Epithelial cell of proximal tubule (primary cell): ENCODE results near the gene OPCML. TPM values are rescaled to one million over a fixed set of nuclear protein-coding genes. Genes with fewer than 3 reads are reported as not detected.

Source experiments
- DNase-seq: peaks from one replicate; pipeline ENCODE4 v3.0.0-alpha.2; 2011; ENCODE audit warnings: low read depth
- H3K4me3 ChIP-seq: 2 replicates; pipeline ENCODE4 v1.5.1; 2011; ENCODE audit warnings: low read depth, mild to moderate bottlenecking, low read length
- CTCF ChIP-seq: conservative IDR thresholded peaks from 2 replicates; pipeline ENCODE4 v1.5.1; 2012; ENCODE audit warnings: low read depth, mild to moderate bottlenecking, low read length
- total RNA-seq: library from RNA; depleted of rRNA; stranded (reverse); fragments of >200 nt; gene quantifications from 2 replicates; pipeline ENCODE4 v1.2.3, GENCODE V29; 2015

OPCML gene
- total RNA-seq, 1 donor from 2014 or later: not detected

GRCh38 chr11:132821014-132821413 is 711.3 kb downstream of the OPCML start:
- no peak for DNase-seq
- no peak for TF ChIP-seq CTCF
- no peak overlapping the region for H3K4me3 ChIP-seq

DNA sequence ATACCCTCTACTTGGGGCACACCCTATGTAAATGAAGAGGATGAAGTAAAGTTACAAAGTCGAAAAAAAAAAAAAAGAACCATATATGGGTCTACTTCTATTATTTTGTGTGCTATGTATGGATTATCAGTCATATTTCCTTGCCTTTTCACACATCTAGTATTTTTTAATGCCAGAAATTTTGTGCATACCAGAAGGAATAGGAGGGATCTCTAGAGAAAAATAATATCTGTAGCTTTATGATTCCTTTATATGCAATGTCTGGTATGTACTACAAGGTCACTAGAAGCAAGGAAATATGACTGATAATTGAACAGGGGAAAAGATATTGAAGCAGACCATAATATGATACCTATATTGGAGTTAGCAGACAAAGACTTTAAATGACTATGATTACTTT is 713.4 kb downstream of the OPCML start:
- TF ChIP-seq CTCF: no peak

GRCh38 chr11:132817387-132817786 is 714.9 kb downstream of the OPCML start:
- no peak for TF ChIP-seq CTCF
- H3K4me3 ChIP-seq: no peak overlapping the region
- DNase-seq: no peak

More for the DNA sequence above, 713.4 kb downstream of the OPCML start:
- H3K4me3 ChIP-seq: no peak overlapping the region
- no peak for DNase-seq

DNA sequence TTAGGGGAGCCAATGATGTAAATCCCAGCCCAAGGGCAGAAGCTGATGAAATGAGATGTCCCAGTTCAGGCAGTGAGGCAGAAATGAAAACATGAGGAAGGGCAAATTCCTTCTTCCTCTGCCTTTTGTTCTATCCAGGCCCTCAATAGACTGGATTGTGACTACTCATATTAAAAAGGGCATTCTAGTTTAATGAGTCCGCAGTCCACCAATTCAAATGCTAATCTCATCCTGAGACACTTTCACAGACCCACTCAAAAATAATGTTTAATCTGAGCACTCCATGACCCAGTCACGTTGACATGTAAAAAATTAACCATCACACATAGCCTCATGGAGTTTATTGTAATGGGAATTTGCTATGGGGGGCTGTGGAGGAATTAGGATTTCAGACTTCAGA is 717.9 kb downstream of the OPCML start:
- DNase-seq: no peak
- H3K4me3 ChIP-seq: no peak overlapping the region
- no peak for TF ChIP-seq CTCF

DNA sequence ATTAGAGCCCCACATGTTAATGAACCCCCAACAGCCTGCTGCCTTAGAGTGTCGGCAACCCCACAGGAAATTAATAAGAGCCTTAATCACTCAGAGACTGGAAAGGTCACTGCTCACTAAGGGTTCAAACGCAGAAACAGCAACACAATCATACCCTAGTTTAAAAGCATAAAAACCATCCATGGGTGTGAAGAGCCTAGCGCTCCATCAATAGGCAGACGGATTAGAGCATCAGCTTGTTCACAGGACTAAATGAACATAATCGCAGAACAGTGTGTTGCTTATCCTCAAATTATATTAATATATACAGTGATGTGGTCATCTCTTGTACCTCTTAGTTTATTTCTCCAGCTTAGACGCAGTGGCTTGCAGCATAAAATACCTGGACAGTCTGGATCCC is 720.7 kb downstream of the OPCML start:
- no peak for TF ChIP-seq CTCF
- DNase-seq: no peak
- no peak overlapping the region for H3K4me3 ChIP-seq

GRCh38 chr11:132809070-132809469 is 723.2 kb downstream of the OPCML start:
- H3K4me3 ChIP-seq: no peak overlapping the region
- no peak for DNase-seq
- TF ChIP-seq CTCF: no peak

GRCh38 chr11:132804258-132804657 is 728.0 kb downstream of the OPCML start:
- TF ChIP-seq CTCF: no peak
- no peak overlapping the region for H3K4me3 ChIP-seq
- no peak for DNase-seq
